GM12874 (cell line): ENCODE results near the gene COL20A1.

Experiments
- CTCF ChIP-seq: IDR thresholded peaks from 2 replicates; pipeline ENCODE4 v1.5.1; 2011; ENCODE audit warnings: low read depth, mild to moderate bottlenecking, control low read depth, low read length, moderate library complexity; ENCODE audit not compliant: insufficient read depth

The COL20A1 gene

DNA sequence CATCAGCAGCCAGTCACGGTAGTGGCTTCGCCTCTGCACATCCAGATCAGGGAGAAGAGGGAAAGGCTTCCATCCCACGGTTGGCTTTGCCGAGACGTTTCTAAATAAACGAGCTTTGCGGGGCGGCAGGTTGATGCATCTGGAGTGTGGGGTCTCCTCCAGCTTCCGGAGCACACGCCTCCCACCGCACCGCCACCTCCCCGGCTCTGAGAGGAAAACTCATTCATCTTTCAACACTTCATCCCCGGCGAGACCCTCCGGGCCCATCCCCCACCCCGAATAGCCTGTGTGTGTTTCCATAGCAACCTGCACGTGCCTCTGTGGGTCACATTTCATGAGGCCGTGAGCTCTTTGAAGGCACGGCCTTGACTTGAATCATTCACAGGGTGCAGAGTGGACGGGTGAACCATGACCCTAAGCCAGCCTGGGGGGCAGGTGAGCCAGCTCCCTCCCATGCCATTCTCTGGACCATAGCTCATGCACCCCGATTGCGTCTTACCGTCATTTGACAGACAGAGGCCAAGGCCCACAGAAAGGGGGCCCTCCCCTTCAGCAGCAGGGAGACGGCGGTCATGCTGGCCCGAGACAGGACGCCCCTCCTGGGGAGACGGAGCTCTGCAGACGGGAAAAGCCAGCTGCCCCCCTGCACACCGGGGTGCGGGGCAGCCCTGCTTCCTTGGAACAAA, 84.4 kb downstream of the COL20A1 start:
- no peak for TF ChIP-seq CTCF

GRCh38 chr20:63377951-63378381, 85.0 kb downstream of the COL20A1 start:
- TF ChIP-seq CTCF, result no peak

DNA sequence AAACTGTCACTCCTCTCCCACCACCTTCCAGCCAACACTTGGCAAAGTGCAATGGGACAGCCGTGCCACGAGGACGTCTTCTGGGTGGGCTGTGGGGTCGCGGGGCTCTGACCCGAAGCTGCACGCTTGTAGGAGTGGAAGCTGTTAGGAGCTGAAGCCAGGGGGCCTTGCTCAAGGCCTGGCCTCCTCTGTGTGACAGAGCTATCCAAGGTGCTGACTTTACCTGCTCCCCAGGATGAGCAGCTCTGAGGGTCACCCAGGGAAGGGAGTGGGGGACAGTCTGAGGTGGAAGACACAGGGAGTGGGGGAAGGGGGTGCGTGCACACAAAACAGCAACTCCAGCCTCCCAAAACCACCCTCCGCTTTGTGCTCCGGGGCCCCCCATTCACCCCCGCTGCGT, 85.6 kb downstream of the COL20A1 start:
- no peak for TF ChIP-seq CTCF

DNA sequence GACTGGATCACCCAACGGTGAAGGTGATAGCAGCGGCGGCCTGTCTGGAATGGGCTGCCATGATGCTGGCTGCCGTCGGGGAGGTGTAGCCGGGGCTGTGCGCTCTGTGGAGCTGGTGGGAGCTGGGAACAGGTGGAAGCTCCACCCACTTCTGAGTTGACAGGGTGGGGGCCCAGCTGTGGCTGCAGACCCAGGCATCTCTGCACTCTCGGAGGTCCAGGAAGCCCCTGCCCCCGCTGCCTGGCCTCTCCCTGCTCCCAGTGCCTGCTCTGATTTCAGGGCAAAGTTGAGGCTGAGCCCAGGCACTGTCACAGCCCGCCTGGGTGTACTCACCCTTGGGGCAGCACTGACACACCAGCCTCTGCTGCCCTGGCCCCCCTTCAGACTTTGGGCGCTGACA, 86.3 kb downstream of the COL20A1 start:
- TF ChIP-seq CTCF, result no peak

- no peak for TF ChIP-seq CTCF
Observed at GRCh38 chr20:63380346-63380870, 87.4 kb downstream of the COL20A1 start.

DNA sequence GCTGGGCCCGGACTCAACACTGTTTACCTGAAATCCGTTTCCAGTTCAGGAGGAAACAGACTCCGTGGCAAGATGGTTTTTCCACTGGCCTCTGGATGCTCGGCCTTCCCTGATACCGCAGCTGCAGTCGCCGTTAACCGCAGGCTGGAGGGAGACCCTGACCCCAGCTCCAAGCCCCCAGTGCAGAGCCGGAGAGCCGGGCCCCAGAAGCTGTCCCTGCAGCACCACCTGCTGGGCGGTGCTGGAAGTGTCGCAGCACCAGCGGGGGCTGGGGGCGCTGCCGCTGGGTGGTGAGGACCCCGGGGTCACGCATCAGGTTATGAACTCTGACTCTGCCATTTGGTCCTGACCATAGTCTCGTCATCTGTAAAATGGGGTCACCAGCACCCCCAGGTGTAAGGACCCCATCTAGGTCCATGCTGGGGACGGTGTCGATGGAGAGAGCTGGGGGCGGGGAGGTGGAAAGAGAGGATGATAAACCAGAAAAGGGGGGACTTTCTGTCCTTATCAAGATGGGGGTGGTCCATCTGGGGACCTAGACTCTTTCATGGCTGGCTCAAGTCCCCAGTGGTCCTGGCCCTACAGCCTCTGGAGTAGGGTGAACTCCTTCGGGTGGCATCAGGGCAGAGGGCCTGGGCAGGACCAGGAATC, 88.9 kb downstream of the COL20A1 start:
- peak; percentile 86 for TF ChIP-seq CTCF

- TF ChIP-seq CTCF, result no peak
Observed at GRCh38 chr20:63382551-63383300, 89.7 kb downstream of the COL20A1 start.
